ENCODE results near the gene DNAH11. TPM values are rescaled to one million over a fixed set of nuclear protein-coding genes. Genes with fewer than 3 reads are reported as not detected.

Gene DNAH11
- total and polyA plus RNA-seq, 2 of the 8 experiments (the other 6 are each of a cell fraction or from before 2014, with no cell fraction given) = 1.8 to 4.9 TPM

- FAIRE-seq = no peak
- no peaks in the 10 kb centered on the region for H3K79me1 ChIP-seq (ENCODE audit: low read depth, low read length)
These were observed 187.6 kb downstream of the DNAH11 start for GRCh38 chr7:21730399-21730798.

More at GRCh38 chr7:21730399-21730798, 187.6 kb downstream of the DNAH11 start:
- ChIA-PET CTCF (ENCODE audit: partially characterized antibody) (interaction anchor here (0.7 to 1.1 kb wide), 2 partner anchors 13 to 182 kb away, joined by 3 to 4 read pairs; no protein-coding TSS in a partner anchor), POLR2A (ENCODE audit: partially characterized antibody) (no interaction called here)
- Histone ChIP-seq H3K56ac (replicated peaks; ENCODE audit: insufficient read length, low read depth, low read length) (no peak overlapping the region), H3K36me3 (ENCODE audit: control insufficient read depth in 2 of 4, insufficient read depth in 4 of 4, low read length in 3 of 4) (no peaks in the 10 kb centered on the region), H2BK120ac (replicated peaks; ENCODE audit: low read depth, low read length) (no peak overlapping the region), H3K23me2 (ENCODE audit: low read depth, low read length) (no peaks in the 10 kb centered on the region), H4K8ac (ENCODE audit: extremely low read depth, insufficient read depth, low read length) (no peak overlapping the region), H3K14ac (ENCODE audit: insufficient read length) (no peak overlapping the region), H2BK5ac (ENCODE audit: low read depth, low read length) (no peak overlapping the region), H2BK12ac (ENCODE audit: low read depth, low read length) (no peak overlapping the region), H3K27me3 (replicated peaks in 1 of 4; ENCODE audit: control insufficient read depth in 3 of 4, extremely low read depth in 1 of 4, insufficient read depth in 3 of 4, low read length in 3 of 4) (peaks cover 0 to 1% (median 0%) of the 10 kb centered on the region in 4 experiments; a peak in 1 of 7 replicates), H2BK20ac (ENCODE audit: low read length) (no peak overlapping the region), H4K91ac (replicated peaks; ENCODE audit: insufficient read length, low read length) (no peak overlapping the region), H3K27ac (ENCODE audit: low read depth, low read length) (no peak overlapping the region), H4K20me1 (replicated peaks in 1 of 2; ENCODE audit: control insufficient read depth in 1 of 2, insufficient read depth in 2 of 2, low read length in 2 of 2) (no peaks in the 10 kb centered on the region), H3K79me2 (ENCODE audit: control insufficient read depth in 1 of 2, insufficient read depth in 2 of 2, low read length in 2 of 2) (no peaks in the 10 kb centered on the region), H3K18ac (ENCODE audit: extremely low read depth, low read length) (no peak overlapping the region), H3K4me3 (ENCODE audit: extremely low read depth in 1 of 4, insufficient read depth in 2 of 4, low read depth in 3 of 4, low read length in 4 of 4) (no peak overlapping the region), H3K4me1 (replicated peaks in 1 of 4; ENCODE audit: control insufficient read depth in 3 of 4, insufficient read depth in 4 of 4, low read length in 3 of 4) (no peaks in the 10 kb centered on the region), H2BK15ac (ENCODE audit: low read length) (no peak overlapping the region), H2AK5ac (ENCODE audit: low read depth, low read length) (no peak overlapping the region), H3K23ac (ENCODE audit: insufficient read length) (no peak overlapping the region), H3K9ac (replicated peaks in 1 of 4; ENCODE audit: extremely low read depth in 1 of 4, low read depth in 3 of 4, low read length in 3 of 4) (no peak overlapping the region), H3K9me3 (ENCODE audit: insufficient read depth in 2 of 2, low read depth in 1 of 2, low read length in 1 of 2) (no peaks in the 10 kb centered on the region), H3K4ac (replicated peaks; ENCODE audit: insufficient read length, low read depth, low read length) (no peak overlapping the region), H3K4me2 (ENCODE audit: insufficient read depth in 1 of 2, low read depth in 2 of 2, low read length in 2 of 2) (no peak overlapping the region), H4K5ac (ENCODE audit: insufficient read length, low read depth, low read length) (no peak overlapping the region), H2AFZ (ENCODE audit: low read length) (no peak overlapping the region)
- DNase-seq (ENCODE audit: low read depth in 1 of 2, low spot score in 2 of 2) = no peak
- no peak for TF ChIP-seq EGR1 (IDR thresholded peaks at IDR 0.05; ENCODE audit: borderline replicate concordance, low read depth, low read length)
- no peak for TF ChIP-seq BRCA1 (IDR thresholded peaks at IDR 0.05; ENCODE audit: low read depth, low read length)
- WGBS, 2 experiments (ENCODE audit: extremely low coverage in 1 of 2, insufficient coverage in 1 of 2, insufficient read length in 1 of 2, insufficient replicate concordance in 2 of 2, low coverage in 1 of 2, low lambda C conversion rate in 2 of 2, missing lambda C conversion rate in 1 of 2) = 94% methylated on average over 2 of the region's 2 CpGs; no CpG with 5 or more reads in 1 of the 2 experiments
